Caki2 (cell line): Measurements from ENCODE around the gene NUDCD3. TPM values are rescaled to one million over a fixed set of nuclear protein-coding genes. Genes with fewer than 3 reads are reported as not detected.
"Not testable (repeated sequence)": the region's sequence is repeated elsewhere in the genome, so short reads cannot be mapped to it uniquely, and the experiment has no call there.

Experiments used
- DNase-seq: peaks from one replicate; pipeline ENCODE4 v3.0.0-alpha.2; 2015; ENCODE audit warnings: low read depth
- in situ Hi-C: cut with HindIII; loops from 2 replicates; pipeline ENCODE4 v1.10.0; 2016; ENCODE audit warnings: low sequenced_read_pairs, low pct_unique_long_range_greater_than_20kb, mixed read lengths
- total RNA-seq: library from RNA; depleted of rRNA; stranded (reverse); fragments of >200 nt; shearing (Covaris generic); gene quantifications from 2 replicates; pipeline ENCODE4 v1.2.3, GENCODE V29; 2014; ENCODE audit warnings: low replicate concordance

Gene NUDCD3
- total RNA-seq, 1 experiment from 2014 or later, result 30.3 TPM

GRCh38 chr7:44520574-44520973, 30.1 kb upstream of the NUDCD3 start:
- in situ Hi-C loops, result no loop called here

GRCh38 chr7:44519546-44519945, 29.1 kb upstream of the NUDCD3 start:
- in situ Hi-C loops, result no loop called here

More at GRCh38 chr7:44520574-44520973, 30.1 kb upstream of the NUDCD3 start:
- DNase-seq, result no peak

GRCh38 chr7:44518761-44519160, 28.3 kb upstream of the NUDCD3 start:
- DNase-seq, result no peak
- in situ Hi-C loops, result no loop called here

More at GRCh38 chr7:44519546-44519945, 29.1 kb upstream of the NUDCD3 start:
- no peak for DNase-seq

- in situ Hi-C loops, result no loop called here
- DNase-seq, result no peak
Observed at GRCh38 chr7:44517175-44517574, 26.7 kb upstream of the NUDCD3 start.

DNA sequence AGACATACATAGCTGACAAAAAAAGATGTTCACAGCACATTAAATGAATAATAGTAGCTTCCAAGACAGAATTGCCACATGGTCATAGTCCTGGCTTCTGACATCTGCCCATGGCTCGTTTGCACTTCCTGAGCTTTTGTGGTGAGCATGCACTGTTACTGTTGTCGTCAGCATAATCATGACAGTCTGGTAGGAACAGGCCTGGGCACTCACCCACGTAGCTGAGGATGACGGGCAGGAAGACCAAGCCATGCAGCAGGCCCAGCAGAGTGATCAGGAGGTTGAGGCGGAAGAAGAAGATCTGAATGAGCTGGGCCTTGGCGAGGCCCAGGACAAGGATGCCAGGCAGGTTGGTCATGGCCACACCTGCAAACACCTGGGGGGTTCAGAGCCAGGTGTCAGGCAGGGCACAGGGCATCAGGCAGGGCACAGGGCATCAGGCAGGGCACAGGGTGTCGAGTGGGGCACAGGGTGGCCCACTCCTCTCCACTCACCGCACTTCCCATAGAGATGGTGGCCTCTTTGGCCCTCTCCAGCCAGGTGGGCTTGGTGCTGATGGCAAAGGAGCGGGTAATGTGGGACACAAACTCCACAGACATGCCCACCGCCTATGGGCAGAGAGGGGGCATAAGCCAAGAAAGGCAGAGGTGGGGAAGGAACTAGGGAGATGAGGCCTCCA, 25.3 kb upstream of the NUDCD3 start:
- DNase-seq, result no peak
- in situ Hi-C loops, result no loop called here

- in situ Hi-C loops, result no loop called here
- DNase-seq, result no peak
Observed at GRCh38 chr7:44512736-44513135, 22.3 kb upstream of the NUDCD3 start.

GRCh38 chr7:44511863-44512468, 21.5 kb upstream of the NUDCD3 start:
- in situ Hi-C loops, result no loop called here
- no peak for DNase-seq

DNA sequence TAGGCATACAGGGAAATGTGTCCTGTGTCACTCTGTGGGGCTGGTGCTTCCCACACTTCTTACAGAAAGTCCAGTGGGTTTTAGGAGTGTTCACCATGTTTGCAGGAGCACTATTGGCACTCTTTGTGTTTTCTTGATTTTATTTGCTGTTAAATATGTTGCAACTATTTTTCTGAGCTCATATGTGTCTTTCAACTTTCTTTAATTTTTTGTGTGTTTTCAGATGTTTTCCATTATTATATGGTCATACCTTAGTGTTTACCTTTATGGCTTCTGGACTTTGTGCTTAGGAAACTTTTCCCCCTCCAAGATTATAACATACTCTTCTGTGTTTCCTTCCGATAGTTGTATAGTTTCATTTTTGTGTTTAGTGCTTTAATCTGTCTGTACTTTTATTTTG, 20.8 kb upstream of the NUDCD3 start:
- no peak for DNase-seq
- in situ Hi-C loops, result no loop called here

DNA sequence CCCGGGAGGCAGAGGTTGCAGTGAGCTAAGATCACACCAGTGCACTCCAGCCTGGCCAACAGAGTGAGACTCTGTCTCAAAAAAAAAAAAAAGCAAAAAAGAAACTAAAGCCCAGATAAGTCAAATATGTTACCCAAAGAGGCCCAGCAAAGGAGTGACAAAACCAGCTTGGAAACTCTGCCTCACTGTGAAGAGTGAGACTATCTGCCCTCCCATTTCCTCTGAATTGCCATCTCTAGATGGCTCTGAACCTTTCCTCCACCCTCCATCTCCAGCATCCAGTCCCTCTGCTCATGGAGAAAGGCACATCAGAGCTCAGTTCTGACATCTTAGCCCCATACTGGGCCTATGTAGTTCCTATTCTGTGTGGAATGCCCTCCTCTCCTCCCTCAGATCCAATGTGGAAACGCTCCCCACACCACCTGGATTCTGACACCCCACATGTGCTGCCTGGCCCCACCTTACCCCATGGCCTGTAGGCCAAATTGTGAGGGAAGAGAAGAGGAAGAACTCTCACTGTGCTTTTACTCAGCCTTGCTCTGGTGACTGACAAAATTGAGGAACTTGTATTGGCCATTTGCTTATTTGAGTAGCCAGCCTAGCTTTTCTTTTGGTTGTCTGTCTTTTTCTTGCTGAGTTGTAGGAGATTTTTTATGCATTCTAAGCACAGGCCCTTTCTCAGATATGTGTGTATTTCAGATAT, 18.0 kb upstream of the NUDCD3 start:
- in situ Hi-C loops, result no loop called here
- DNase-seq, result no peak

DNA sequence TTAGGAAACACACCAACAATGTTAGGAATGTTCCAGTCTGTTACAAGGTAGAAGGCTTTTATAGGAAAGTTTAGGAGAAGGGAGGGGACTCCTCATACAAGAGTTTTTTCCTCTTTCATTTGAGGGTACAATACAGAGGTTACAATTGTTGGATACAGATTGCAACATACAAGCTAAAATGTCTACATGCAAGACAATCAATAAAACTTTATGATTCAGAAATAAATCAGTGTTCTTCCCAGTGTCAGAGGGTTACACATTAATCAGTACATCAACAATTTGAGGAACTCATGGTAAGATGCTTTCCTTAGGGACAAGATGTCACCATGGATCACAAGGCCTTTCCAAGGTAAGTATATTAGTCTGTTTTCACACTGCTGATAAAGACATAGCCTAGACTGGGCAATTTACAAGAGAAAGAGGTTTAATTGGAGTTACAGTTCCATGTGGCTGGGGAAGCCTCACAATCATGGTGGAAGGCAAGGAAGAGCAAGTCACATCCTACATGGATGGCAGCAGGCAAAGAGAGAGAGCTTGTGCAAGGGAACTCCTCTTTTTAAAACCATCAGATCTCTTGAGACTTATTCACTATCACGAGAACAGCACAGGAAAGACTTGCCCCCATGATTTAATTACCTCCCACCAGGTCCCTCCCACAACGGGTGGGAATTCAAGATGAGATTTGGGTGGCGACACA, 16.3 kb upstream of the NUDCD3 start:
- in situ Hi-C loops, DNase-seq: not testable (repeated sequence)

- in situ Hi-C loops, result no loop called here
- DNase-seq, result no peak
Observed at GRCh38 chr7:44505595-44505994, 15.1 kb upstream of the NUDCD3 start.

DNA sequence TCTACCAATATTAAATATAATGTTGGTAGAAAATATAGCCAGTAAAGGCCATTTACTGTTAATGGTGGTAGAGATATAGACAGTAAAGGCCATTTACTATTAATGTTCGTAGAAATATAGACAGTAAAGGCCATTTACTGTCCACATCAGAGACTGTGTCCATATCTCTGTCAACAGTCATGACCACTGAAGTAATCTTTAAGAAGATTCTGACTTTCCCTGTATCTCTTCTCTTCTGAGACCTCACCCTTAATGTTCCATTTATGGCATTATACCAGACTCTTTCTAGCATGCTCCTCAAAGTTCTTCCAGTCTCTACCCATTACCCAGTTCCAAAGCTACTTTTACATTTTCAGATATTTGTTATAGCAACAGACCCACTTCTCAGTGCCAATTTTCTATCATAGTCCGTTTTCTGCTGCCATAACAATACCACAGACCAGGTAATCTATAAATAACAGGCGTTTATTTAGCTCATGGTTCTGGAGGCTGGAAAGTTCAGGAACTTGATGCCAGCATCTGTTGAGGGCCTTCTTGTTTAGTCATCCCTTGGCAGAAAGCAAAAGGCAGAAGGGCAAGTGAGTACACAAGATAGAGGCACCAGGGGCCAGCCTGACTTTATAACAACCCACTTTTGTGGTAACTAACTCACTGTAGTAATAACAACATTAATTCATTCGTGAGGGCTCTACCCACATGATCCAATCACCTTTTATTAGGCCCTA, 7.9 kb upstream of the NUDCD3 start:
- in situ Hi-C loops, result no loop called here
- DNase-seq, result no peak

- no peak for DNase-seq
Observed at GRCh38 chr7:44497155-44498027, 6.9 kb upstream of the NUDCD3 start.

GRCh38 chr7:44496385-44496784, 5.9 kb upstream of the NUDCD3 start:
- no peak for DNase-seq
- in situ Hi-C loops, result no loop called here

More at GRCh38 chr7:44497155-44498027, 6.9 kb upstream of the NUDCD3 start:
- in situ Hi-C loops, result no loop called here

GRCh38 chr7:44494960-44495359, 4.5 kb upstream of the NUDCD3 start:
- DNase-seq, result no peak
- in situ Hi-C loops, result no loop called here

- in situ Hi-C loops, result no loop called here
- no peak for DNase-seq
Observed at GRCh38 chr7:44491229-44491628, 771 bp upstream of the NUDCD3 start.

- in situ Hi-C loops, result no loop called here
- no peak for DNase-seq
Observed at GRCh38 chr7:44489955-44490350, 505 bp downstream of the NUDCD3 start.
